Neuronal stem cell (in vitro differentiated cells): ENCODE data around the gene STRADB.

Experiments
- DNase-seq: peaks from one replicate; pipeline ENCODE4 v3.0.0-alpha.2; 2013; ENCODE audit warnings: low spot score
- H2AFZ ChIP-seq: one replicate; pipeline ENCODE4 v1.6.1; 2013; ENCODE audit warnings: mild to moderate bottlenecking, low read length, inconsistent platforms
- H2AK5ac ChIP-seq: 2 replicates; pipeline ENCODE4 v1.6.1; 2013; ENCODE audit warnings: low read depth, mild to moderate bottlenecking, inconsistent platforms, low read length, moderate library complexity, mixed read lengths
- H2BK120ac ChIP-seq: 2 replicates; pipeline ENCODE4 v1.6.1; 2013; ENCODE audit warnings: low read depth, mild to moderate bottlenecking, inconsistent platforms, low read length, moderate library complexity, mixed read lengths
- H2BK12ac ChIP-seq: one replicate; pipeline ENCODE4 v1.6.1; 2013; ENCODE audit warnings: low read length, inconsistent platforms
- H2BK15ac ChIP-seq: 2 replicates; pipeline ENCODE4 v1.6.1; 2013; ENCODE audit warnings: mild to moderate bottlenecking, low read length, inconsistent platforms, mixed read lengths
- H2BK5ac ChIP-seq: one replicate; pipeline ENCODE4 v1.6.1; 2013; ENCODE audit warnings: inconsistent platforms, mild to moderate bottlenecking, low read length, moderate library complexity
- H3K14ac ChIP-seq: one replicate; pipeline ENCODE4 v1.6.1; 2013; ENCODE audit warnings: low read length, inconsistent platforms
- H3K18ac ChIP-seq: 2 replicates; pipeline ENCODE4 v1.6.1; 2013; ENCODE audit warnings: low read length, inconsistent platforms
- H3K23ac ChIP-seq: 2 replicates; pipeline ENCODE4 v1.6.1; 2013; ENCODE audit warnings: low read depth, mild to moderate bottlenecking, mixed read lengths, low read length, inconsistent platforms; ENCODE audit not compliant: poor library complexity
- H3K27ac ChIP-seq: replicated peaks from 3 replicates; pipeline ENCODE4 v1.5.1; 2013; ENCODE audit warnings: low read length, inconsistent platforms
- H3K27me3 ChIP-seq, 3 experiments: 2 replicates each; pipeline ENCODE4 v1.6.1; 2013; ENCODE audit warnings: low read length in 3 of 3, mild to moderate bottlenecking in 2 of 3, inconsistent platforms in 1 of 3, low read depth in 1 of 3, mixed read lengths in 1 of 3, moderate library complexity in 1 of 3; ENCODE audit not compliant: control insufficient read depth in 3 of 3, insufficient read depth in 3 of 3
- H3K36me3 ChIP-seq, 2 donors: replicated peaks in 1 of 2; 2 replicates each; pipeline ENCODE4 v1.6.1; 2013; ENCODE audit warnings: low read length in 2 of 2; ENCODE audit not compliant: control insufficient read depth in 2 of 2, insufficient read depth in 2 of 2
- H3K4ac ChIP-seq: 2 replicates; pipeline ENCODE4 v1.6.1; 2013; ENCODE audit warnings: inconsistent platforms, mild to moderate bottlenecking, low read length, moderate library complexity
- H3K4me1 ChIP-seq, 2 donors: 1 replicate in 1 of 2; 2 replicates in 1 of 2; pipeline ENCODE4 v1.6.1; 2013; ENCODE audit warnings: low read length in 2 of 2, low read depth in 1 of 2; ENCODE audit not compliant: control insufficient read depth in 2 of 2, insufficient read depth in 1 of 2
- H3K4me2 ChIP-seq: one replicate; pipeline ENCODE4 v1.6.1; 2013; ENCODE audit warnings: mild to moderate bottlenecking, low read length, inconsistent platforms; ENCODE audit not compliant: insufficient read depth, poor library complexity, severe bottlenecking
- H3K4me3 ChIP-seq, 2 donors: 2 replicates each; pipeline ENCODE4 v1.5.1; 2013; ENCODE audit warnings: low read length in 2 of 2, mild to moderate bottlenecking in 2 of 2, inconsistent platforms in 1 of 2, moderate library complexity in 1 of 2
- H3K79me1 ChIP-seq: one replicate; pipeline ENCODE4 v1.6.1; 2013; ENCODE audit warnings: low read depth, mild to moderate bottlenecking, inconsistent platforms, low read length, moderate library complexity
- H3K9ac ChIP-seq: one replicate; pipeline ENCODE4 v1.6.1; 2013; ENCODE audit warnings: mild to moderate bottlenecking, low read depth, low read length, inconsistent platforms; ENCODE audit not compliant: poor library complexity
- H3K9me3 ChIP-seq, 2 donors: replicated peaks in 1 of 2; 2 replicates each; pipeline versions ENCODE3 to v1.6.1; 2013; ENCODE audit warnings: low read length in 2 of 2, mild to moderate bottlenecking in 2 of 2, inconsistent platforms in 1 of 2, low read depth in 1 of 2, mixed read lengths in 1 of 2, moderate library complexity in 1 of 2; ENCODE audit not compliant: control insufficient read depth in 2 of 2, insufficient read depth in 1 of 2
- H4K8ac ChIP-seq: one replicate; pipeline ENCODE4 v1.6.1; 2013; ENCODE audit warnings: low read depth, mild to moderate bottlenecking, inconsistent platforms, low read length, moderate library complexity
- H4K91ac ChIP-seq: one replicate; pipeline ENCODE4 v1.6.1; 2013; ENCODE audit warnings: low read length, low read depth, mild to moderate bottlenecking, inconsistent platforms; ENCODE audit not compliant: poor library complexity
- WGBS, 2 donors: extraction: QIAGEN DNeasy Blood & Tissue Kit; methylation state at CpG; one replicate each; pipeline ENCODE4 v1.1.7; 2013; ENCODE audit warnings: missing lambda C conversion rate in 2 of 2, mixed read lengths in 1 of 2; ENCODE audit not compliant: insufficient read length in 2 of 2, insufficient replicate concordance in 1 of 2; ENCODE audit errors: extremely low coverage in 2 of 2; 5-methylcytosine and 5-hydroxymethylcytosine counted together

STRADB gene

GRCh38 chr2:201458381-201458780 lies 6.8 kb downstream of the STRADB start:
- H3K9ac ChIP-seq: no peak overlapping the region
- H3K9me3 ChIP-seq: peaks cover 0 to 11% of the 10 kb centered on the region in 2 donors
- peaks cover 0 to 1% of the 10 kb centered on the region in 2 donors for H3K4me1 ChIP-seq
- no peak overlapping the region for H2AK5ac ChIP-seq
- no peak for DNase-seq
- H4K91ac ChIP-seq: no peak overlapping the region
- H3K14ac ChIP-seq: no peak overlapping the region
- H3K36me3 ChIP-seq: peaks cover 4 to 68% of the 10 kb centered on the region in 2 donors
- no peak overlapping the region for H3K23ac ChIP-seq
- no peak overlapping the region for H2BK12ac ChIP-seq
- H3K4me2 ChIP-seq: no peak overlapping the region
- H3K79me1 ChIP-seq: no peaks in the 10 kb centered on the region
- H3K27ac ChIP-seq: no peak overlapping the region
- no peak overlapping the region for H3K4ac ChIP-seq
- H4K8ac ChIP-seq: no peak overlapping the region
- no peak overlapping the region for H3K18ac ChIP-seq
- no peak overlapping the region for H2AFZ ChIP-seq
- no peaks in the 10 kb centered on the region for H3K27me3 ChIP-seq
- no peak overlapping the region for H3K4me3 ChIP-seq
- no peak overlapping the region for H2BK120ac ChIP-seq
- H2BK5ac ChIP-seq: no peak overlapping the region
- H2BK15ac ChIP-seq: no peak overlapping the region

- H3K14ac ChIP-seq: no peak overlapping the region
- H2BK120ac ChIP-seq: no peak overlapping the region
- H3K36me3 ChIP-seq: peaks cover 8 to 86% of the 10 kb centered on the region in 2 donors
- DNase-seq: no peak
- H3K18ac ChIP-seq: no peak overlapping the region
- H2BK15ac ChIP-seq: no peak overlapping the region
- H3K4me1 ChIP-seq: no peaks in the 10 kb centered on the region
- H3K79me1 ChIP-seq: no peaks in the 10 kb centered on the region
- H3K27me3 ChIP-seq: no peaks in the 10 kb centered on the region
- no peak overlapping the region for H2AFZ ChIP-seq
- H3K4me2 ChIP-seq: no peak overlapping the region
- no peak overlapping the region for H2BK5ac ChIP-seq
- H4K91ac ChIP-seq: no peak overlapping the region
- no peak overlapping the region for H4K8ac ChIP-seq
- H3K23ac ChIP-seq: no peak overlapping the region
- no peak overlapping the region for H3K27ac ChIP-seq
- H2BK12ac ChIP-seq: no peak overlapping the region
- H3K4ac ChIP-seq: no peak overlapping the region
- peaks cover 0 to 11% of the 10 kb centered on the region in 2 donors for H3K9me3 ChIP-seq
- H3K9ac ChIP-seq: no peak overlapping the region
- no peak overlapping the region for H2AK5ac ChIP-seq
- H3K4me3 ChIP-seq: no peak overlapping the region
- WGBS, 2 donors: no CpG with 5 or more reads among the region's 1 CpG
Measured at GRCh38 chr2:201460532-201460931, 9.0 kb downstream of the STRADB start.

- no peak overlapping the region for H4K8ac ChIP-seq
- H3K79me1 ChIP-seq: no peaks in the 10 kb centered on the region
- H3K4me3 ChIP-seq: no peak overlapping the region
- no peak overlapping the region for H3K14ac ChIP-seq
- H3K9ac ChIP-seq: no peak overlapping the region
- no CpG with 5 or more reads among the region's 1 CpG for WGBS, 2 donors
- H3K27ac ChIP-seq: no peak overlapping the region
- H3K36me3 ChIP-seq: peaks cover 7 to 81% of the 10 kb centered on the region in 2 donors
- no peaks in the 10 kb centered on the region for H3K4me1 ChIP-seq
- H2BK5ac ChIP-seq: no peak overlapping the region
- DNase-seq: no peak
- no peak overlapping the region for H2BK12ac ChIP-seq
- H2AFZ ChIP-seq: no peak overlapping the region
- H3K18ac ChIP-seq: no peak overlapping the region
- H3K9me3 ChIP-seq: peaks cover 0 to 11% of the 10 kb centered on the region in 2 donors
- H3K4me2 ChIP-seq: no peak overlapping the region
- H3K4ac ChIP-seq: no peak overlapping the region
- no peak overlapping the region for H2BK15ac ChIP-seq
- H2BK120ac ChIP-seq: no peak overlapping the region
- no peaks in the 10 kb centered on the region for H3K27me3 ChIP-seq
- H2AK5ac ChIP-seq: no peak overlapping the region
- H3K23ac ChIP-seq: no peak overlapping the region
- H4K91ac ChIP-seq: no peak overlapping the region
Measured at GRCh38 chr2:201464547-201464946, 13.0 kb downstream of the STRADB start.

GRCh38 chr2:201465524-201465971 lies 14.0 kb downstream of the STRADB start:
- Histone ChIP-seq H3K27ac (no peak overlapping the region), H3K27me3 (no peaks in the 10 kb centered on the region), H3K9me3 (peaks cover 0 to 8% of the 10 kb centered on the region in 2 donors), H3K18ac (no peak overlapping the region), H2BK5ac (no peak overlapping the region), H3K36me3 (peaks cover 7 to 81% of the 10 kb centered on the region in 2 donors), H3K4me2 (no peak overlapping the region), H3K4me3 (no peak overlapping the region), H3K14ac (no peak overlapping the region), H2BK12ac (no peak overlapping the region), H2BK120ac (no peak overlapping the region), H2AK5ac (no peak overlapping the region), H2AFZ (no peak overlapping the region), H2BK15ac (no peak overlapping the region), H3K9ac (peak overlapping the region; percentile 34), H4K8ac (no peak overlapping the region), H3K23ac (no peak overlapping the region), H3K4ac (no peak overlapping the region), H3K4me1 (no peaks in the 10 kb centered on the region), H4K91ac (no peak overlapping the region), H3K79me1 (no peaks in the 10 kb centered on the region)
- no CpG with 5 or more reads among the region's 2 CpGs for WGBS, 2 donors
- DNase-seq: no peak
